Skeletal muscle cell (primary cell): Measurements from ENCODE around the gene LRRN1.
"Not testable (repeated sequence)": the region's sequence is repeated elsewhere in the genome, so short reads cannot be mapped to it uniquely, and the experiment has no call there.

Source experiments
- DNase-seq: peaks from one replicate; pipeline ENCODE4 v3.0.0-alpha.2; 2010; ENCODE audit warnings: low read depth
- H3K4me3 ChIP-seq: 2 replicates; pipeline ENCODE4 v1.5.1; 2011; ENCODE audit warnings: low read depth, mild to moderate bottlenecking, control low read depth, low read length, moderate library complexity

Gene LRRN1

GRCh38 chr3:3804560-3804959, 5.3 kb downstream of the LRRN1 start:
- no peak overlapping the region for H3K4me3 ChIP-seq
- DNase-seq, result no peak

DNA sequence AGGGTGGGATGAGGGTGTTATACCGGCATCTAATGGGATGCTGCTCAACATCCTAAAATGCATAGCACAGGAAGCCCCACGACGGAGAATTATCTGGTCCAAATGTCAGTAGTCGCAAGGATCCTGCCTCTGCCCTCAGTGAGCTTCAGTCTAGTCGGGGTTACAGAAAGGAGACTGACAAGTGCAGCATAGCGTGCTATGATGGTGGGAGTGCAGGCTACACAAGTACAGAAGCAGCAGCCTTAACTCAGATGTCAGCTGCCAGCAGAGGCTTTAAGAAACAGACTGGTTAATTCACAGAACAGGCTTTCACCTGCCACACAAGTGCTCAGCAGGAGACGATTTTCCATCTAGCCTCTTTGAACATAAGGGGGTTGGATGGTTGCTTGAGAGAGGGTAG, 6.9 kb downstream of the LRRN1 start:
- DNase-seq, result no peak
- no peak overlapping the region for H3K4me3 ChIP-seq

DNA sequence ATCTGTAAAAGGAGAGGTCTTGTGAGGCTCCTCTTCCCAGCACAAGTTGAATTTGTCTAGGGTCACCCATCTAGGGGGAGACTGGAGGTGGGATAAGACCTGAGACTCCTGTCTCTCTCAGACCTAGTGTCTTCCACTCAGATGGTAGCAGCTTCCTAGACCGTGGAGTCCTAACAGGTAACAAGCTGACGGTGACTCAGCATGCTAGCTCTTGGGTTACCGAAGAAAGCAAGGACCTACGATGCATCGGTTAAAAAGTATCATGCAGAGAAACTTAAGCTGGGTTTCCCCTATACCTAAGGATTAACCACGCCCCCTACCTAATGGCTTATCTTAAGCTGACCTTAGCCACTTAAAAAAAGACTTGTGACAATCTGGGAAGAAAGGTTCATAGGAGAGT, 7.6 kb downstream of the LRRN1 start:
- DNase-seq, result no peak

DNA sequence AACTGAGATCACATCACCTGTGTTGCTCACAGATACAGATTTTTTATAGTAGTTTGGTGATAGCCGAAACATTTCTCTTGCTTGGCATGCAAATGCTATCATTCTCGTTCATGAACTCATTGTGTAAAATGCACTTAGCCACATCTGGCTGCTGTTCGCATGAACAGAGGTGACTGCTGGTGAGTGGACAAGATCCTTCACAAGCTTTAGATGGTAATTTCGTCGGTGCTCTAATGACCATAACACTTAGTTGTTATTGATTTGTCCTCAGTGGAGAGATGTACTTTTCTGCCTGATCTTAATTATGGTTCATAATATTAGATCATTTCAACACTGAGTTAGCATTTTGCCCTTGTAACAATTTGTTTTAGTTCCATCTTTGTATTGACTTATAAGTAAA, 13.8 kb downstream of the LRRN1 start:
- no peak for DNase-seq
- no peak overlapping the region for H3K4me3 ChIP-seq

More for the DNA sequence above, 7.6 kb downstream of the LRRN1 start:
- H3K4me3 ChIP-seq, result no peak overlapping the region

- no peak overlapping the region for H3K4me3 ChIP-seq
Measured at GRCh38 chr3:3815206-3815605, 16.0 kb downstream of the LRRN1 start.

GRCh38 chr3:3816034-3816433, 16.8 kb downstream of the LRRN1 start:
- DNase-seq, result no peak
- no peak overlapping the region for H3K4me3 ChIP-seq

More at GRCh38 chr3:3815206-3815605, 16.0 kb downstream of the LRRN1 start:
- no peak for DNase-seq

- H3K4me3 ChIP-seq, result no peak overlapping the region
- no peak for DNase-seq
Measured at GRCh38 chr3:3817865-3818264, 18.6 kb downstream of the LRRN1 start.

DNA sequence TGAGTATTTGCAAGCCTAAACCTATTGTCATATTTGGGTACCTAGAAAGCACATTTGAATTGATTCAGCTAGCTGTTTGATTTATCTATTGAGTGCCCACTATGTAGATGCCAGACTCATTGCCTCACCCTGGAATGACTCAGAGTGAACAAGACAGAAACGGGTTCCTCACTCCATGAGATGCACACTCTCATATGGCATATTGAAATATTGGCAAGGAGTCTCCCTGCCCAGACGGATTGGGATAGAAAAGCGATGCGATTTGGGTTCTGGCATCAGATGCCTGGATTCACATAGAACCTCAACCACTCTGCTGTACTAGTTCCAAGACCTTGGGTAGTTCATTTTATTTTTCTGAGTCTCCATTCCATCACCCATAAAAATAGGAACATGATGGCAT, 22.5 kb downstream of the LRRN1 start:
- H3K4me3 ChIP-seq, result no peak overlapping the region
- no peak for DNase-seq

DNA sequence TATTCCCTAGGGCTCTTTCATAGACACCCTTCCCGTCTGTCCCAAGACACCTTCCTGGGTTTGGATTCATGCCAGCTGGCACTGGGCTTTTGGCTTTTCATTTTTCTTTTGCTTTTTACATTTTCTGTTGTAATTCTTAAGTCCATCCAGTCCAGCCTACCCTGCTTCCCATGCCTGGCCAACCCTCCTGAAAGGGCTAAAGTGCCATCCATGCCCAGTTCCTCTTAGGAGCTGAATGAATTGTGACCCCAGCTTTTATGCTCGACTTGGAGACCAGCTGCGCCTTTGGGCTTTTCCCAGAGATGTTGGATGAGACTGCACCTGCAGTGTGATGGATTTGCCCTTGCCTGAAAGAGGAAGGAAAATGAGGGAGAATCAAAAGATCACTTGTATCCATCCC, 25.8 kb downstream of the LRRN1 start:
- no peak overlapping the region for H3K4me3 ChIP-seq
- DNase-seq, result no peak

GRCh38 chr3:3826521-3826920, 27.3 kb downstream of the LRRN1 start:
- DNase-seq, result no peak

GRCh38 chr3:3827111-3827510, 27.9 kb downstream of the LRRN1 start:
- no peak for DNase-seq

More at GRCh38 chr3:3826521-3826920, 27.3 kb downstream of the LRRN1 start:
- no peak overlapping the region for H3K4me3 ChIP-seq

GRCh38 chr3:3828417-3828816, 29.2 kb downstream of the LRRN1 start:
- DNase-seq, H3K4me3 ChIP-seq: not testable (repeated sequence)

More at GRCh38 chr3:3827111-3827510, 27.9 kb downstream of the LRRN1 start:
- no peak overlapping the region for H3K4me3 ChIP-seq

- no peak for DNase-seq
- H3K4me3 ChIP-seq, result no peak overlapping the region
Measured at GRCh38 chr3:3836845-3837244, 37.6 kb downstream of the LRRN1 start.

DNA sequence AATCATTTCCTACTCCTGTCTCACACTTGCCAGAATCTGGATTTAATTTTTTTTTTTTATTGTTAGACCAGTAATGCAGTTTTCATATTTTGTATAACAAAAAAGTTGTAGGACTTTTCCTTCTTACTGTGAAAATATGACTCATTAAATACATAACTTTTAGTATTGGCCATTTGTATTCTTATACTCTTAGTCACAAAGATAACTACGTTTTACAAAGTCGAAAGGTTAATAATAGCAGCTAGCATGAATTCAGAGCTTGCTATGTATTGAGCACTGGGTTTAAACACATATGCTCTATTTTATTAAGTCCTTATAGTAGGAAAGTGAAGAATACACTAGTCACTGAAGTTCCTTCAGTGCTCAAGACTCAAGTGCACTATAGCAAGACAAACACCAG, 43.1 kb downstream of the LRRN1 start:
- DNase-seq, result no peak
- H3K4me3 ChIP-seq, result no peak overlapping the region

- no peak for DNase-seq
- H3K4me3 ChIP-seq, result no peak overlapping the region
Measured at GRCh38 chr3:3847994-3848922, 49.0 kb downstream of the LRRN1 start.

DNA sequence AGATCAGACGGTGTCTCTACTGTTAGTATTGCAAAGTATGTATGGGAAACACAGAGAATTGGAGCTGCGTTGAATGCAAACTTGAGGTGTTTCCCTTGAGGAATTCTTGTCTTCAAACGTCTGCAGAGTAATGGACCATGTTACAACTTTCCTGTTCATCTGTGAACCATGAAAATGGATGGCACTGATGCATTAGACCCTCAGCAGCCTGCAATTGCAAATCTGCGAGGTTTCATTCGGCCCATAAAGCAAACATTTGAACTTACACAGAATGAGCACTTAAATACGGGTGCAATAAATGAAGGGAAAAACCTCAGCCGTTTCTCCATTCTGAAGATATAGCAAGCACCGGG, 49.7 kb downstream of the LRRN1 start:
- no peak overlapping the region for H3K4me3 ChIP-seq
- DNase-seq, result no peak

DNA sequence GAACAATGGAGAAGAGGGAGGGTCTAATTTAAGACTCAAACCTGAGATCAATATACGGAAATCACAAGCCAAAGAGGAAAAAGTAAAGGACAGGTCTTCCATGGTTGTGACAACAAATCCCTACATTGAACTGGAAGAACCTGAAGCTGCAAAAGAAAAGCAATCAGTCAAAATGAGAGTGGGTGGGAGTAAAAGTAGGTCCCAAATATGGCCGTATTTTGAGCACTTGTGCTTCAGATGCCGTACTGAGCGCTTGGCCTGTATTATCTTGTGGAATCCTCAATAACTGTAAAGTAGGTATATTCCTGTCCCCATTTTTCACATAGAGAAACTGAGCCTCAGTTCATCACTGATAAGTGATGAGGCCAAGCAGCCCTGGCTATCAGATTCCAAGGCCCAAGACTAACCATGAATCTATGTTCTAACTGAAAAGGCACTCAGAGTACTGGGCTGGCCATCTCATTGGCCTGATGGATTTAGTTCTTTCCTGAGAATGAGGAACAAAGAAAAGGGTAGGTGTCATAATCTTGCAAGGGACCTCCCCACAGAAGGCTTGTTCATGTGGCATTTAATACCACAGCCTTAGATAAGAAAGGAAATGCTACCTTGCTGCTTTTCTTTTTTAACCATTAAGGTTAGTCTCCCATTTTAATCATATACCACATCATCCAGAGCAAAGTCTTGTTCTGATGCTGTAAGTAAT, 52.5 kb downstream of the LRRN1 start:
- no peak for DNase-seq
- no peak overlapping the region for H3K4me3 ChIP-seq

DNA sequence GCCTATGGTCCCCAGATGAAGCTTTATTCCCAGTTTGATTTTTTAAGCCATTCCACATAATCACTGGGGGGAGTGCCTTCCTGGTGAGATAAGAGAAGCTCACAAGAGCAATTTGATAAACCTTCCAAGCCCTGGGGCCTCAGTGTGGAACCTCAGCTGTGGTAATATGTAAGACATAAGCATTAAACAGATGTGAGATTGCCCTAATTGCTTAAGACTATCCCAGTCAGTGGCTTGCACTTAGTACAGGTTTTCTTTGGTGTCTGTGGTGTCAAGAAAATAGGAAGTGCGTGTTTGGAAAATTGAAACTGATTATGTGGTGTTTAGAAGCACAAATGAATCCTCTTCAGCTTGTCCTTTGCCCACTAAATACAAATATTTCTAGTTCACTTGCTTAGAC, 54.3 kb downstream of the LRRN1 start:
- DNase-seq, result no peak
- no peak overlapping the region for H3K4me3 ChIP-seq

DNA sequence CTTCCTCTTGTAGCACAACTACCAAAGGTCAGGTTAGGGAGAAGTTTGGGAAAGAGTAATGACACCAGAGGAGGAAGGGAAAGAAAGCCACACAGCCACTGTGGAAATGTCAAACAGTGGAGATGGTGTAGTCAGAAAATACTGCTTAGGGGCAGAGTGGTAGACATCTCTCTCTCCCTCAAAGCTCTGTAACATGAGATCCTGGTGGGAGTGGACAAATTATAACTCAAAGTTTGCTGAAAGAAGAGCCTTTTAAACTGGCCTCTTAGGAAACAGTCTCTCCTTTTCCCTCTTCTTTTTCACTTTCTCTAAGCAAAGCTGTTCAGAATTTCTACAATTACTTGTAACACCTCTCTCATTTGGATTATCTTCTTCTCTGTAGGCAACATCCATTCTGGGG, 55.8 kb downstream of the LRRN1 start:
- DNase-seq, result no peak
- no peak overlapping the region for H3K4me3 ChIP-seq

GRCh38 chr3:3860235-3860634, 61.0 kb downstream of the LRRN1 start:
- no peak overlapping the region for H3K4me3 ChIP-seq
- DNase-seq, result no peak

GRCh38 chr3:3862534-3862933, 63.3 kb downstream of the LRRN1 start:
- no peak for DNase-seq
- H3K4me3 ChIP-seq, result no peak overlapping the region
